NT2/D1 (cell line): ENCODE data around the gene DCUN1D2.

Source experiments
- DNase-seq: peaks from one replicate; pipeline ENCODE4 v3.0.0-alpha.2; 2011; ENCODE audit warnings: low read depth, low spot score
- H3K27me3 ChIP-seq: 2 replicates; pipeline ENCODE4 v1.6.0; 2011; ENCODE audit warnings: mild to moderate bottlenecking; ENCODE audit not compliant: insufficient read length, insufficient read depth
- H3K36me3 ChIP-seq: 2 replicates; pipeline ENCODE4 v1.6.1; 2011; ENCODE audit warnings: mild to moderate bottlenecking, low read length, mixed read lengths; ENCODE audit not compliant: insufficient read depth, insufficient read length
- H3K4me1 ChIP-seq: 2 replicates; pipeline ENCODE4 v1.5.1; 2011; ENCODE audit not compliant: insufficient read depth, insufficient read length
- H3K4me3 ChIP-seq: 2 replicates; pipeline ENCODE4 v1.5.1; 2011; ENCODE audit warnings: low read depth; ENCODE audit not compliant: insufficient read length
- H3K9ac ChIP-seq: 2 replicates; pipeline ENCODE4 v1.6.0; 2011; ENCODE audit warnings: low read depth; ENCODE audit not compliant: insufficient read length
- H3K9me3 ChIP-seq: 2 replicates; pipeline ENCODE4 v1.5.1; 2011; ENCODE audit warnings: mild to moderate bottlenecking, low read length; ENCODE audit not compliant: insufficient read depth
- SUZ12 ChIP-seq: IDR thresholded peaks from 2 replicates; pipeline ENCODE4 v1.6.1; 2011; ENCODE audit not compliant: insufficient read length, insufficient read depth; ENCODE audit errors: extremely low read depth
- YY1 ChIP-seq: IDR thresholded peaks from 2 replicates; pipeline ENCODE4 v1.6.1; 2011; ENCODE audit not compliant: insufficient read length, insufficient read depth
- ZNF274 ChIP-seq: IDR thresholded peaks from 2 replicates; pipeline ENCODE4 v1.6.1; 2011; ENCODE audit warnings: mild to moderate bottlenecking, low read depth, low read length

DCUN1D2 gene

DNA sequence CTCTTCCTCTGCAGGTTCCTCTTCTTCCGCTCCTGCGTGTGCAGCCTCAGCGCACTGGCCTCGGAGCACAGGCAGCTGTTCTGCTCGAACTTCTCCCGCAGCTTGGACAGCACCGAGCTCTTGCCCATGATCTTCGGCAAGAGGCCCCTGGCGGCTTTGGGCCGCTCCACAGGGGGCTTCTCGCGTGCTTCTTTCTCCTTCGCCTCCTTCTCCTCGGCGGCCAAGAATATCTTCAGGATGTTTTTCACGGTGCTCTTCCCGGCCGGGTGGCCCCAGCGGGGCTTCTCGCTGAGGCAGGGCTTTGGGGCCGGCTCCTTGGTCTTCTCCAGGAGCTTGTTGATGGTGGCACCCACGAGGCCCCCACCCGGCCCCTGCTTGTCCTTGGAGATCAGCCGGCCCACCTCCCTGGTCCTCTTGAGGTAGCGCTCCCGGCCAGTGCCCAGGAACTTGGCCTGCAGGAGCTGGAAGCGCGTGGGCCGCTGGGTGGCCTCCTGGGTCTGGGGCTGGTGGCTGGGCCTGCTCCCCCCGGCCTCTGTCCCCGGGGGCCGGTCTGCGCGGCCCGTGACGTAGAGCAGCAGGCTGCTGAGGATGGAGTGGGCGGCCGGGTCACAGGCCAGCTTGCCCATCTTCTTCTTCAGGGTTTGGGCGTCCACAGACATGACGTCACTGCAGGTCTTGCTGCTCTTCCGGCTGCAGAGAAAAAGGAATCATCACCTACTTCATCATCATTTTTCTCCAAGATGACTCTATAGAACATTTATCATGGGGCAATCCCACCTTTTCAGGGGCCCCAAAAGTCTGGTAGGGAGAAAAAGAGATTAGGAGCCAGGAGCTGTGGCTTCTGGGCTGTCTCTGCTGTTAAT is 82.7 kb downstream of the DCUN1D2 start:
- Histone ChIP-seq H3K9me3 (no peaks in the 10 kb centered on the region), H3K36me3 (no peaks in the 10 kb centered on the region), H3K4me3 (no peak overlapping the region), H3K4me1 (peaks cover 6% of the 10 kb centered on the region), H3K9ac (no peak overlapping the region), H3K27me3 (no peaks in the 10 kb centered on the region)
- TF ChIP-seq YY1 (no peak), SUZ12 (no peak), ZNF274 (no peak)
- no peak for DNase-seq

DNA sequence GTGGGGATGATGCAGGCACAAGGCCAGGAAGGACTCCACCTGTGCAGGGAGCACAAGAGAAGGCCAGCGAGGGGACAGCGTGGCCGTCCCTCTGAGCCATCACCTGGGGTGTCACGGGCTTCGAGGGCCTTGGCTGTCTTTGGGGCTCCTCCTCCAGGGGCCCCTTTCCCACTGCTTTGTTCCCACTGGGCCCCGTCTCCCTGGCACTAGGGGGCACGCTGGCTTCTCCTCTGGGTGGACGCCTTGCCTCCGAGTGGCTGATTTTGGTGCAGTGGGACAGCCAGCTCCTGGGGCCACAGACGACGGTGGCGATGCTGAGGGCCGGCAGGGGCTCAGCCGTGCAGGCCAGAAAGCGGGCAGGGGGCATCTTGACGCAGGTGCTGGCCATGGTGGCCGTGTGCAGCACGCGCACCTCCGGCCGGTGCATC is 83.4 kb downstream of the DCUN1D2 start:
- Histone ChIP-seq H3K4me3 (no peak overlapping the region), H3K9me3 (no peaks in the 10 kb centered on the region), H3K9ac (no peak overlapping the region), H3K36me3 (no peaks in the 10 kb centered on the region), H3K27me3 (no peaks in the 10 kb centered on the region), H3K4me1 (peaks cover 6% of the 10 kb centered on the region)
- DNase-seq: no peak
- TF ChIP-seq SUZ12 (no peak), YY1 (no peak), ZNF274 (no peak)

DNA sequence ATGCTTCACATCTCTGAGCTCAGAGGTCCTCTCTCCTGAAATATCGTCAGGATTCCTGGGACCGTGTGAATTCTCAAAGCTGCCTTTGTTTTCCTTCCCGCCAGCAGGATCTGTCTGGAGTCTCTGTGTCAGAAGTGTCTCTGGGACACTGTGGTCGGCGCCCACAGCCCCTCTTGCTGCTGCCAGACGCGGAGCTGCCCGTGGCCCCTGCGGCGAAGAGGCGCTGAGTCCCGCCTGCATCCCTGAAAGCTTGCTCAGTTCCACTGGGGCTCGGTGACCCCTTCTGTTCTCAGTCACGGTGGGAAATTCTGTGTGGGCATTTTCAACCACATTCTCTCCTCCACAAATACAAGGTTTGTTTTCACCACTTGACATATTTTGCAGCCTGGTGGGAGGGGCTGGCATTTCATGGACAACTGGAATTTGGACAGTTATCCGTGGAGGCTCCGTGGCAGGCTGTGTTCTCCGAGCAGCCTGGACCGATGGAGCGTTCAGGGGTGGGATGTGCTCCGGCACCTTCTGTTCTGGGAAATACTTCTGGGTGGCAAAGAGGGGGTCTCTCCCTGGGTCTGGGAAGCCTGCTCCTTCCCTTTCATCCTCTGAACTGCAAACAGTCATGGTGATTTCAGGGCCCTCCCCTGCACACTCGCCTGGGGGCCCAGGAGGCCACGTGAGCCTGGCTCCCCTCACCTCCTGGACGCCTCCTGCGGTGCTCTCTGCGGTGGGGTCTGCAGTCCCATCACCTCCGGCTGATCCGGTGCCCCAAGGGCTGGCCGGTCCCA is 84.0 kb downstream of the DCUN1D2 start:
- DNase-seq: no peak
- Histone ChIP-seq H3K4me1 (peaks cover 6% of the 10 kb centered on the region), H3K9ac (no peak overlapping the region), H3K4me3 (no peak overlapping the region), H3K27me3 (no peaks in the 10 kb centered on the region), H3K9me3 (no peaks in the 10 kb centered on the region), H3K36me3 (no peaks in the 10 kb centered on the region)
- TF ChIP-seq YY1: no peak
